Spleen (tissue), 11 donors: Measurements from ENCODE around the gene DSTYK. TPM values are rescaled to one million over a fixed set of nuclear protein-coding genes. Genes with fewer than 3 reads are reported as not detected.
A peak's percentile ranks its signal among the peaks of the same experiment; 100 is the strongest.

Experiments used
- DNase-seq: peaks from one replicate; pipeline ENCODE4 v3.0.0-alpha.2; 2020
- H3K27ac ChIP-seq, 8 donors: fragments of 200-600 bp; sonication (generic) in 7 of 8; 1 replicate in 4 of 8; 2 replicates in 4 of 8; pipeline versions ENCODE4 v1.5.0 to v1.8.0; 2016 to 2021; ENCODE audit warnings: inconsistent platforms in 4 of 8, mild to moderate bottlenecking in 4 of 8, moderate library complexity in 1 of 8
- H3K27me3 ChIP-seq, 7 donors: fragments of 200-600 bp; sonication (generic) in 6 of 7; replicated peaks in 1 of 7; 1 replicate in 4 of 7; 2 replicates in 3 of 7; pipeline versions ENCODE4 v1.5.0 to v1.8.0; 2016 to 2021; ENCODE audit warnings: inconsistent platforms in 3 of 7, mild to moderate bottlenecking in 1 of 7
- H3K36me3 ChIP-seq, 6 donors: fragments of 200-600 bp; sonication (generic) in 5 of 6; 1 replicate in 4 of 6; 2 replicates in 2 of 6; pipeline versions ENCODE4 v1.5.0 to v1.8.0; 2016 to 2021; ENCODE audit warnings: inconsistent platforms in 2 of 6
- H3K4me1 ChIP-seq, 6 donors: fragments of 200-600 bp; sonication (generic) in 5 of 6; 1 replicate in 3 of 6; 2 replicates in 3 of 6; pipeline versions ENCODE4 v1.5.0 to v1.8.0; 2016 to 2021; ENCODE audit warnings: inconsistent platforms in 3 of 6
- H3K4me3 ChIP-seq, 8 donors: fragments of 200-600 bp; sonication (generic) in 7 of 8; 1 replicate in 4 of 8; 2 replicates in 4 of 8; pipeline versions ENCODE4 v1.5.0 to v1.8.0; 2016 to 2021; ENCODE audit warnings: inconsistent platforms in 4 of 8, mild to moderate bottlenecking in 4 of 8, moderate library complexity in 2 of 8
- H3K9me3 ChIP-seq, 8 donors: fragments of 200-600 bp; sonication (generic) in 7 of 8; 1 replicate in 4 of 8; 2 replicates in 4 of 8; pipeline versions ENCODE4 v1.5.0 to v1.8.0; 2016 to 2021; ENCODE audit warnings: inconsistent platforms in 4 of 8
- POLR2A ChIP-seq, 3 donors: fragments of 450-650 bp; IDR thresholded peaks; one replicate each; pipeline ENCODE4 v1.5.1; 2017; ENCODE audit warnings: antibody characterized with exemption in 3 of 3, mild to moderate bottlenecking in 1 of 3
- POLR2AphosphoS5 ChIP-seq, 3 donors: sonication (generic); formaldehyde crosslinking; IDR thresholded peaks; one replicate each; pipeline ENCODE4 v1.5.1; 2017; ENCODE audit warnings: antibody characterized with exemption in 3 of 3
- WGBS, 5 donors: extraction: QIAGEN DNeasy Blood & Tissue Kit in 3 of 5; methylation state at CpG; one replicate each; pipeline versions ENCODE4 v1.1.5 to v1.1.7; 2013 to 2018; 5-methylcytosine and 5-hydroxymethylcytosine counted together
- intact Hi-C: fragments of 100-400 bp; cut with DNase I; formaldehyde crosslinking; loops from one replicate; pipeline ENCODE4 v1.15.0; 2023; ENCODE audit warnings: low total_unique reads
- polyA plus RNA-seq, 3 donors: library from polyadenylated mRNA; stranded (reverse); fragments of 200-250 nt; gene quantifications; one replicate each; pipeline ENCODE4 v1.2.1, GENCODE V29; 2013
- total RNA-seq, 7 donors: library from RNA; depleted of rRNA in 3 of 7; stranded (reverse); fragments of >200 nt in 3 of 7; fragmentation: NEBNext Ultra II Directional in 4 of 7; extraction: Animal tissue kit (Norgen Biotek cat#: 25700) in 4 of 7; gene quantifications; one replicate each; pipeline versions ENCODE4 v1.1.0 to v1.2.1, GENCODE V29; 2016 to 2021
- TF ChIP-seq, protein P1 (sequence below), 11 experiments: fragments of 200-600 bp in 7 of 11; fragments of 450-650 bp in 4 of 11; sonication (generic) in 4 of 11; IDR thresholded peaks in 8 of 11; conservative IDR thresholded peaks in 3 of 11; 1 replicate in 7 of 11; 2 replicates in 4 of 11; pipeline versions ENCODE4 v1.4.0 to v1.8.0; 2016 to 2021; ENCODE audit warnings: antibody characterized with exemption in 11 of 11, inconsistent platforms in 4 of 11, mild to moderate bottlenecking in 1 of 11
- donor health status: healthy with polysubstance abuse.
- donor health status: DM: no; HTN: no; CAD: no; lungs with moderate emphysema.
- donor health status: DM: no; HTN: no; CAD: no.
- donor health status: Bipolar disorder and iron deficiency.
- donor health status: healthy.
- donor health status: DM: no; HTN: no; CAD: no.
- donor health status: DM: yes; HTN: yes; CAD: no.

Gene DSTYK
- total and polyA plus RNA-seq, 10 donors = 2.2 to 24.3 (median 16.1) TPM

- DNase-seq = no peak
- H3K9me3 ChIP-seq = peaks cover 0 to 23% (median 21%) of the 10 kb centered on the region in 8 donors
- no peak overlapping the region for H3K27ac ChIP-seq
- no peak overlapping the region for H3K4me3 ChIP-seq
- peaks cover 11 to 98% (median 72%) of the 10 kb centered on the region in 6 donors for H3K36me3 ChIP-seq
- intact Hi-C loops = no loop called here
- no peaks in the 10 kb centered on the region for H3K4me1 ChIP-seq
- H3K27me3 ChIP-seq = no peaks in the 10 kb centered on the region
- no peak for TF ChIP-seq POLR2AphosphoS5 (IDR thresholded peaks at IDR 0.05)
- TF ChIP-seq, protein P1, sequence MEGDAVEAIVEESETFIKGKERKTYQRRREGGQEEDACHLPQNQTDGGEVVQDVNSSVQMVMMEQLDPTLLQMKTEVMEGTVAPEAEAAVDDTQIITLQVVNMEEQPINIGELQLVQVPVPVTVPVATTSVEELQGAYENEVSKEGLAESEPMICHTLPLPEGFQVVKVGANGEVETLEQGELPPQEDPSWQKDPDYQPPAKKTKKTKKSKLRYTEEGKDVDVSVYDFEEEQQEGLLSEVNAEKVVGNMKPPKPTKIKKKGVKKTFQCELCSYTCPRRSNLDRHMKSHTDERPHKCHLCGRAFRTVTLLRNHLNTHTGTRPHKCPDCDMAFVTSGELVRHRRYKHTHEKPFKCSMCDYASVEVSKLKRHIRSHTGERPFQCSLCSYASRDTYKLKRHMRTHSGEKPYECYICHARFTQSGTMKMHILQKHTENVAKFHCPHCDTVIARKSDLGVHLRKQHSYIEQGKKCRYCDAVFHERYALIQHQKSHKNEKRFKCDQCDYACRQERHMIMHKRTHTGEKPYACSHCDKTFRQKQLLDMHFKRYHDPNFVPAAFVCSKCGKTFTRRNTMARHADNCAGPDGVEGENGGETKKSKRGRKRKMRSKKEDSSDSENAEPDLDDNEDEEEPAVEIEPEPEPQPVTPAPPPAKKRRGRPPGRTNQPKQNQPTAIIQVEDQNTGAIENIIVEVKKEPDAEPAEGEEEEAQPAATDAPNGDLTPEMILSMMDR (IDR thresholded peaks at IDR 0.05 in 8 of 11, conservative IDR thresholded peaks at IDR 0.05 in 3 of 11) = no peak
- no peak for TF ChIP-seq POLR2A (IDR thresholded peaks at IDR 0.05)
- 92 to 98% (median 97%) methylated on average over 4 of the region's 4 CpGs for WGBS, 5 donors
These were observed 59.0 kb downstream of the DSTYK start for GRCh38 chr1:205152505-205152904.

DNA sequence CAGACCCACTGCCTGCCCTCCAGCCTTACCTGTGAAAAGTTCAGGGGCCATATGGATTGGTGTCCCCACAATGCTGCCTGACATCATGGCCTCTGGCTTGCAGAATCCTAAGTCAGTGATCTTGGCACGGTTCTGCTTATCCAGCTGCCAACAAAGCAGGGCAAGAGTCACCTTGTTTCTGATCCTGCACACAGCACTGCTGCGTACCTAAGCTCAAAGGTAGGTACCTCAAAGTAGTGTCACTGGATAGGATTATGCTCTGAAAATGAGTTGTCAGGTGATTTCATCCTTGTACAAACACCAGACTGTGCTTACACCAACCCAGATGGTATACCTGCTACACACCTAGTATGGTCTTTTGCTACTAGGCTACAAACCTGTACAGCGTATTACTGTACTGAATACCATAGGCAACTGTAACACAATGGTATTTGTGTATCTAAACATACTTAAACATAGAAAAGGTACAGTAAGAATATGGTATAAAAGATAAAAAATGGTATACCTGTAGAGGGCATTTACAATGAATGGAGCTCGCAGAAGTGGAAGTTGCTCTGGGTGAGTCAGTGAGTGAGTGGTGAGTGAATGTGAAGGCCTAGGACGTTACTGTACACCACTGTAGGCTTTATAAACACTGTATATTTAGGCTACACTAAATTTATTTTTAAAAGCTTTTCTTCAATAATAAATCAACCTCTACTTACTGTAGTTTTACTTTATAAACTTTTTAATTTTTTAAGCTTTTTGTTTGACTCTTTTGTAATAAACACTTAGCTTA is 60.7 kb downstream of the DSTYK start:
- Histone ChIP-seq H3K9me3 (peaks cover 0 to 6% (median 4%) of the 10 kb centered on the region in 8 donors), H3K27me3 (no peaks in the 10 kb centered on the region), H3K4me3 (no peak overlapping the region), H3K27ac (no peak overlapping the region), H3K4me1 (no peaks in the 10 kb centered on the region), H3K36me3 (peaks cover under 1 to 98% (median 69%) of the 10 kb centered on the region in 6 donors)
- TF ChIP-seq, protein P1 (IDR thresholded peaks at IDR 0.05 in 8 of 11, conservative IDR thresholded peaks at IDR 0.05 in 3 of 11) = no peak
- TF ChIP-seq POLR2A (IDR thresholded peaks at IDR 0.05) (no peak), POLR2AphosphoS5 (IDR thresholded peaks at IDR 0.05) (no peak)
- no peak for DNase-seq
- intact Hi-C loops = no loop called here
- 76 to 96% (median 94%) methylated on average over 5 of the region's 5 CpGs for WGBS, 5 donors

- WGBS, 5 donors = 88 to 93% (median 90%) methylated on average over 6 of the region's 6 CpGs
- no peak overlapping the region for H3K4me3 ChIP-seq
- intact Hi-C loops = no loop called here
- H3K27ac ChIP-seq = no peak overlapping the region
- TF ChIP-seq POLR2AphosphoS5 (IDR thresholded peaks at IDR 0.05) (no peak), POLR2A (IDR thresholded peaks at IDR 0.05) (no peak)
- TF ChIP-seq, protein P1 (IDR thresholded peaks at IDR 0.05 in 8 of 11, conservative IDR thresholded peaks at IDR 0.05 in 3 of 11) = no peak
- peaks cover 0 to 18% (median 0%) of the 10 kb centered on the region in 6 donors for H3K4me1 ChIP-seq
- H3K36me3 ChIP-seq = peaks cover 0 to 71% (median 42%) of the 10 kb centered on the region in 6 donors
- H3K9me3 ChIP-seq = no peaks in the 10 kb centered on the region
- DNase-seq = no peak
- no peaks in the 10 kb centered on the region for H3K27me3 ChIP-seq
These were observed 64.2 kb downstream of the DSTYK start for GRCh38 chr1:205147191-205147835.

DNA sequence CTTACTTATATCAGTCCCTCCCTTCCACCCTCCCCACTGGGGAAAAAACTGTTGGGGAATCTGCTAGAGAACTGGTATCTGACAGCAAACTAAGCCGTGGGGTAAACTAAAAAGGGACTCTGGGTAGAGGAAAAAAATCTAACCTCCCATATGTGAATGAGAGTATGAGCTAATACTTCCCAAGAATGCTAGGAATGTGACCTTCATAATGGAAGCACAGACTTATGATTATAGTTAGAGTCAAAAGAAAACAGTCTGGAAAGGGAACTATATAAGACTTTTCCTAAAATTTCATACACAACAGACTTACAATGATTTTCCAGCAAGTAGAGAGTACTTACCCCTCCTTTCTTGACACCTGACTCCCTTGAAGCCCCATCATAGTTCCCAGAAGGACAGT is 66.8 kb downstream of the DSTYK start:
- 40 to 72% (median 57%) methylated on average over 1 of the region's 1 CpG for WGBS, 5 donors
- H3K4me3 ChIP-seq = no peak overlapping the region
- peaks cover 0 to 47% (median 28%) of the 10 kb centered on the region in 6 donors for H3K36me3 ChIP-seq
- H3K4me1 ChIP-seq = peaks cover 7 to 33% (median 13%) of the 10 kb centered on the region in 6 donors
- no peaks in the 10 kb centered on the region for H3K27me3 ChIP-seq
- TF ChIP-seq POLR2AphosphoS5 (IDR thresholded peaks at IDR 0.05) (no peak), POLR2A (IDR thresholded peaks at IDR 0.05) (no peak)
- TF ChIP-seq, protein P1 (IDR thresholded peaks at IDR 0.05 in 8 of 11, conservative IDR thresholded peaks at IDR 0.05 in 3 of 11) = no peak
- H3K27ac ChIP-seq = peak overlapping the region in 4 of 8 donors; percentile 12 to 39 (median 30)
- intact Hi-C loops = no loop called here
- H3K9me3 ChIP-seq = no peaks in the 10 kb centered on the region
- no peak for DNase-seq
